ENCODE results near the gene PRPSAP2. TPM values are rescaled to one million over a fixed set of nuclear protein-coding genes. Genes with fewer than 3 reads are reported as not detected.

Gene PRPSAP2
- total and polyA plus RNA-seq, 2 donors from 2014 or later: 30.6 to 32.0 TPM

DNA sequence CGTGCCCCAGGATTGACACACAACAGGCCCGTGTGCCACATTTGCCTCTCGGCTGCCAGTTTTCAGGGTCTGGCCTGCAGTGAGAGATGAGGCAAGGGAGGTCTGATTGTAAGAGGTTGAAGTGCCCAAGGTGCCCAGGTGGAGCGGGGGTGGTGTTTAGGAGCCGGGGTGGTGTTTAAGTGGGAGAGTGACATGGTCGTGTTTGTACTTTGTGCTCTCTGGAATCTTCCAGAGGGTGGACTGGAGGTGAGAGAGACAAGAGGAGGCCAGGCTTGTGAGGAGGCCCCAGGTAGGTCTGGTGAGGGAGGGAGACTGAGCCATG lies 104.5 kb downstream of the PRPSAP2 start:
- H3K27me3 ChIP-seq (ENCODE audit: control insufficient read depth, insufficient read depth, low read length): no peaks in the 10 kb centered on the region
- H3K9ac ChIP-seq (ENCODE audit: low read length in 3 of 3): no peak overlapping the region
- no peak overlapping the region for H3K27ac ChIP-seq (ENCODE audit: low read depth in 2 of 2, low read length in 2 of 2)
- DNase-seq (no peak), FAIRE-seq (no peak)
- no peaks in the 10 kb centered on the region for H3K9me3 ChIP-seq (ENCODE audit: control insufficient read depth in 2 of 3, insufficient read depth in 1 of 3, low read length in 3 of 3)
- H3K36me3 ChIP-seq (ENCODE audit: control insufficient read depth in 2 of 3, insufficient read depth in 3 of 3, low read length in 3 of 3): peaks cover 0 to 6% (median 2%) of the 10 kb centered on the region in 3 donors
- TF ChIP-seq, protein P1, sequence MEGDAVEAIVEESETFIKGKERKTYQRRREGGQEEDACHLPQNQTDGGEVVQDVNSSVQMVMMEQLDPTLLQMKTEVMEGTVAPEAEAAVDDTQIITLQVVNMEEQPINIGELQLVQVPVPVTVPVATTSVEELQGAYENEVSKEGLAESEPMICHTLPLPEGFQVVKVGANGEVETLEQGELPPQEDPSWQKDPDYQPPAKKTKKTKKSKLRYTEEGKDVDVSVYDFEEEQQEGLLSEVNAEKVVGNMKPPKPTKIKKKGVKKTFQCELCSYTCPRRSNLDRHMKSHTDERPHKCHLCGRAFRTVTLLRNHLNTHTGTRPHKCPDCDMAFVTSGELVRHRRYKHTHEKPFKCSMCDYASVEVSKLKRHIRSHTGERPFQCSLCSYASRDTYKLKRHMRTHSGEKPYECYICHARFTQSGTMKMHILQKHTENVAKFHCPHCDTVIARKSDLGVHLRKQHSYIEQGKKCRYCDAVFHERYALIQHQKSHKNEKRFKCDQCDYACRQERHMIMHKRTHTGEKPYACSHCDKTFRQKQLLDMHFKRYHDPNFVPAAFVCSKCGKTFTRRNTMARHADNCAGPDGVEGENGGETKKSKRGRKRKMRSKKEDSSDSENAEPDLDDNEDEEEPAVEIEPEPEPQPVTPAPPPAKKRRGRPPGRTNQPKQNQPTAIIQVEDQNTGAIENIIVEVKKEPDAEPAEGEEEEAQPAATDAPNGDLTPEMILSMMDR (IDR thresholded peaks at IDR 0.05; ENCODE audit: borderline replicate concordance, extremely low read depth, insufficient read depth): no peak
- intact Hi-C loops (cut with DNase I): no loop called here
- no peaks in the 10 kb centered on the region for H3K4me1 ChIP-seq (ENCODE audit: control insufficient read depth in 2 of 3, insufficient read depth in 2 of 3, low read depth in 1 of 3, low read length in 3 of 3)
- H3K4me3 ChIP-seq (ENCODE audit: low read length in 3 of 3): no peak overlapping the region

DNA sequence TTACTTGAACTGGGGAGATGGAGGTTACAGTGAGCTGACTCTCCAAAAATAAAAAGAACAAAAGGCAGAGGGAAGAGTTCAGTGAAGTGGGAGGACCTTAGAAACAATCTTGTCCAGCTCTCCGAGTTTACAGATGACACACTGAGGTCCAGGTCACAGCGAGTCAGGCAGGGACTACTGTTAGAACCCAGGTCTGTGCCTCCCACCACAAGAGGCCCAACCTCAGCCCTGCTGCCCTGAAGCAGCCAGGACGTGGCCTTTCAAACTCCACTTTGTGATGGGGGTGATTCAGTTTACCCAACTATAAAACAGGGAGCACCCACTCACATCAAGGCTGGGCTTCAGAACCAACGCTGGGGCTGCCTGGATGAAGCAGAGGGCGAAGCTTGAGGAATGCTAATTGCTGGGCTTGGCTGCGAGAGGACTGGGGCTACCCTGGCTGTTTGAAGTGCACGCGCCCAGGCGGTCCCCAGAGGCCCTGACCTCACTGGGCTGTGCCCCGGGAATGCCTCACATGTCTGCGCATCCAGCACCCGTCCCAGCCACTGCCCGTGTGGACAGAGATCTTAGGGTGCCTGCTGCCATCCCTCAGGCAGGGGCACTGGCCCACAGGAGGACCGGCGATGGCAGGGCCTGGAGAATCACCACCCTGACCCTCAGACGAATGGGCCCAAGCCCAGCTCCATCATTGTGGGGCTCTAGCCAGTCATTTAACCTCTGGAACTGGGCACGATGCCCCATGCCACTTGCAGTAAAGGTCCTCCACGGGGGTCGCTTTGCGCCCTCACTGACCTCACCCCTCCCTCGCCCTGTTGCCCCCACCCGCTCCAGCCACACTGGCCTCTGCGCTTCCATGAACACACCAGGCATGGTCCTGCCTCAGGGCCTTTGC lies 105.4 kb downstream of the PRPSAP2 start:
- no peak overlapping the region for H3K27ac ChIP-seq (ENCODE audit: low read depth in 2 of 2, low read length in 2 of 2)
- no peak for FAIRE-seq
- peak in 2 of 5 donors; percentile 48 to 54 for DNase-seq
- H3K9ac ChIP-seq (ENCODE audit: low read length in 3 of 3): no peak overlapping the region
- TF ChIP-seq, protein P1 (IDR thresholded peaks at IDR 0.05; ENCODE audit: borderline replicate concordance, extremely low read depth, insufficient read depth): no peak
- no peaks in the 10 kb centered on the region for H3K27me3 ChIP-seq (ENCODE audit: control insufficient read depth, insufficient read depth, low read length)
- intact Hi-C loops (cut with DNase I): no loop called here
- H3K9me3 ChIP-seq (ENCODE audit: control insufficient read depth in 2 of 3, insufficient read depth in 1 of 3, low read length in 3 of 3): no peaks in the 10 kb centered on the region
- peaks cover 0 to 6% (median 2%) of the 10 kb centered on the region in 3 donors for H3K36me3 ChIP-seq (ENCODE audit: control insufficient read depth in 2 of 3, insufficient read depth in 3 of 3, low read length in 3 of 3)
- H3K4me3 ChIP-seq (ENCODE audit: low read length in 3 of 3): no peak overlapping the region
- peaks cover 0 to 3% (median 0%) of the 10 kb centered on the region in 3 donors for H3K4me1 ChIP-seq (ENCODE audit: control insufficient read depth in 2 of 3, insufficient read depth in 2 of 3, low read depth in 1 of 3, low read length in 3 of 3)

DNA sequence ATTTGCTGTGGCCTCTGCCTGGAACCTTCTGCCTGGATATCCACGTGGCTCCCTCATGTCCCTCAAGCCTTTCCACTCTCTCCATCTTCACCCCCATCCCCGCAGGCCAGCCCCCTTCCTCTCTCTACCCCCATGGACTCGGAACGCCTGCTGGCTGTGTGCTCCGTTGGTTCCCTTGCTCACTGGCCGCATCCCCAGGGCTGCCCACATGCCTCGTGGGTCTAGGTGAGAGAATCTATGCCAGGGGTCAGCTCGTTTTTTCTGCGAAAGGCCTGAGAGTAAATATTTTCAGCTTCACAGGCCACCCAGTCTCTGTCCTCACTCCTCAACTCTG lies 106.1 kb downstream of the PRPSAP2 start:
- H3K4me1 ChIP-seq (ENCODE audit: control insufficient read depth in 2 of 3, insufficient read depth in 2 of 3, low read depth in 1 of 3, low read length in 3 of 3): peaks cover 0 to 3% (median 0%) of the 10 kb centered on the region in 3 donors
- H3K27me3 ChIP-seq (ENCODE audit: control insufficient read depth, insufficient read depth, low read length): no peaks in the 10 kb centered on the region
- DNase-seq (no peak), FAIRE-seq (no peak)
- H3K9ac ChIP-seq (ENCODE audit: low read length in 3 of 3): no peak overlapping the region
- H3K4me3 ChIP-seq (ENCODE audit: low read length in 3 of 3): no peak overlapping the region
- intact Hi-C loops (cut with DNase I): no loop called here
- peaks cover 0 to 5% (median 2%) of the 10 kb centered on the region in 3 donors for H3K36me3 ChIP-seq (ENCODE audit: control insufficient read depth in 2 of 3, insufficient read depth in 3 of 3, low read length in 3 of 3)
- H3K27ac ChIP-seq (ENCODE audit: low read depth in 2 of 2, low read length in 2 of 2): no peak overlapping the region
- TF ChIP-seq, protein P1 (IDR thresholded peaks at IDR 0.05; ENCODE audit: borderline replicate concordance, extremely low read depth, insufficient read depth): no peak
- H3K9me3 ChIP-seq (ENCODE audit: control insufficient read depth in 2 of 3, insufficient read depth in 1 of 3, low read length in 3 of 3): no peaks in the 10 kb centered on the region
